Measurements from ENCODE around the gene ESR2.

The ESR2 gene

DNA sequence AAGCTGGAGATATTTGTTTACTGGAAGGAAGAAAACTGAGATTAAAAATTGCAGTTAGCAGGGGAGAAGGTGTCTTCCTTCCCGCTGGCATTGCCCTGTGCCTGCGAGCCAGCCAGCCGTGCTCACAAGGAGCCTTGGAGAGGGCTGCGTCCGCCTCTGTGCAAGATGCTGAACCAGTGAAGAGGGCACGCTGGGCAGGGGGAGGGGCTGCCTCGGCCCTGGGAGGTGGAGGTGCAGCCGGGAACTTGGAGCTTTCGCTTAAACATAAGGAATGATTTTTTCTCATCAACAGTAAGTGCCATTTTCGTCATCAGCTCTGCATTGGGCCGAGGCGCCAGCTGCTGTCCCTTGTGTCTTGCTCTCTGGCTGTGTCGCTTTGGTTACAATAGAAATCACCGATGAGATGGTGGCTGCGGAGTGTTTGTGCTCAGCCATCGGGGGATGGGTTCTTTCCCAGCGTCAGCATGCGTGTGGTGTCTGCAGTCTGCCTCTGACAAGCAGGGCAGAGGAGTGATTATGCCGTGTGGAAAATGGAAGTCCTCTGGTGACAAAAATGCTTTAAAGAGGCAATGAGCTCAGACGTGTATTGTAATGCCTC, 97.3 kb downstream of the ESR2 start:
- no peaks in the 10 kb centered on the region for H3K27me3 ChIP-seq (replicated peaks; ENCODE audit: control insufficient read depth, insufficient read depth, low read length)
- peak overlapping the region; percentile 44 for H3K4me3 ChIP-seq (replicated peaks; ENCODE audit: low read depth, low read length)
- TF ChIP-seq, protein P1, sequence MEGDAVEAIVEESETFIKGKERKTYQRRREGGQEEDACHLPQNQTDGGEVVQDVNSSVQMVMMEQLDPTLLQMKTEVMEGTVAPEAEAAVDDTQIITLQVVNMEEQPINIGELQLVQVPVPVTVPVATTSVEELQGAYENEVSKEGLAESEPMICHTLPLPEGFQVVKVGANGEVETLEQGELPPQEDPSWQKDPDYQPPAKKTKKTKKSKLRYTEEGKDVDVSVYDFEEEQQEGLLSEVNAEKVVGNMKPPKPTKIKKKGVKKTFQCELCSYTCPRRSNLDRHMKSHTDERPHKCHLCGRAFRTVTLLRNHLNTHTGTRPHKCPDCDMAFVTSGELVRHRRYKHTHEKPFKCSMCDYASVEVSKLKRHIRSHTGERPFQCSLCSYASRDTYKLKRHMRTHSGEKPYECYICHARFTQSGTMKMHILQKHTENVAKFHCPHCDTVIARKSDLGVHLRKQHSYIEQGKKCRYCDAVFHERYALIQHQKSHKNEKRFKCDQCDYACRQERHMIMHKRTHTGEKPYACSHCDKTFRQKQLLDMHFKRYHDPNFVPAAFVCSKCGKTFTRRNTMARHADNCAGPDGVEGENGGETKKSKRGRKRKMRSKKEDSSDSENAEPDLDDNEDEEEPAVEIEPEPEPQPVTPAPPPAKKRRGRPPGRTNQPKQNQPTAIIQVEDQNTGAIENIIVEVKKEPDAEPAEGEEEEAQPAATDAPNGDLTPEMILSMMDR (IDR thresholded peaks at IDR 0.05; ENCODE audit: insufficient read depth, low read length, poor library complexity, severe bottlenecking): no peak
- H3K36me3 ChIP-seq (ENCODE audit: control insufficient read depth, insufficient read depth, low read length): peaks cover 2% of the 10 kb centered on the region
- DNase-seq (ENCODE audit: extremely low read depth, insufficient read length): peak; percentile 39

DNA sequence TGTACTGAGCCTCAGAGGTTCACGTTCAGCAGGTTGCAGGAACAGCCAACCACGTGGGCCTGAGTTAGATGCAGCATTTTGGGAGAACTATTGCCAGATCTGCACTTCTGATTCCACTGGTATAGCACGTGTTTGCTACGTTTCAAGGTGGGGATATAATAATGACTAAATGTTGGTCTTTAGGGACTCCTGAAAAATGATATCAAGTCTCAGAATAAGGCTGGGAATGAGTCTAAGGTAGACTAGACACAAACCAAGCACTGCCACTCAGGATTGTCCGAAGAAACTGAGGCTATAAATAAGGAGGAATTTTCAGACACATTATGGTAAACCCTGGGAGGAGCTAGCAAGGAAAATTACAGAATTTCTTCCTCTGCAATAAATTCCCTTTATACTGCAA, 98.1 kb downstream of the ESR2 start:
- H3K27me3 ChIP-seq (replicated peaks; ENCODE audit: control insufficient read depth, insufficient read depth, low read length): no peaks in the 10 kb centered on the region
- no peak for DNase-seq (ENCODE audit: extremely low read depth, insufficient read length)
- TF ChIP-seq, protein P1 (IDR thresholded peaks at IDR 0.05; ENCODE audit: insufficient read depth, low read length, poor library complexity, severe bottlenecking): no peak
- H3K4me3 ChIP-seq (replicated peaks; ENCODE audit: low read depth, low read length): no peak overlapping the region
- H3K36me3 ChIP-seq (ENCODE audit: control insufficient read depth, insufficient read depth, low read length): peaks cover 2% of the 10 kb centered on the region

DNA sequence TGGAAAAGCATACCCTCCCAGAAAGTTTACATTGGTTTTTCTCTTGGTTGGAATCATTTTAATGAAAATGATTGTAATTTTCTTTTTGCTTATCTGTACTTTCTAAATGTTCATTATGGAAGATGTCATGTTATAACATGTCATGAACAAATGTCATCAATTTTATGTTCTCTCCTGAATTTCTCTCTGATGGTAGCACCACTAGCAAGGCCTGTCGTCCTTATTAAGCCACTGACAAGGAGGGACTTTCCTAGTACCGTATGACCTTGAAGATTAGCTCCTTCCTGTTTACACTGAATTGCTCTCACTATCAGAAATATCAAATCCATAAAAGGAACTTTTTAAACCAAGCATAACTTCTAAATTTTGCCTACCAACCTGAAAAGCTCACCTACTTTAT, 99.0 kb downstream of the ESR2 start:
- no peak for DNase-seq (ENCODE audit: extremely low read depth, insufficient read length)
- TF ChIP-seq, protein P1 (IDR thresholded peaks at IDR 0.05; ENCODE audit: insufficient read depth, low read length, poor library complexity, severe bottlenecking): no peak
- no peak overlapping the region for H3K4me3 ChIP-seq (replicated peaks; ENCODE audit: low read depth, low read length)
- peaks cover 4% of the 10 kb centered on the region for H3K36me3 ChIP-seq (ENCODE audit: control insufficient read depth, insufficient read depth, low read length)
- H3K27me3 ChIP-seq (replicated peaks; ENCODE audit: control insufficient read depth, insufficient read depth, low read length): no peaks in the 10 kb centered on the region

DNA sequence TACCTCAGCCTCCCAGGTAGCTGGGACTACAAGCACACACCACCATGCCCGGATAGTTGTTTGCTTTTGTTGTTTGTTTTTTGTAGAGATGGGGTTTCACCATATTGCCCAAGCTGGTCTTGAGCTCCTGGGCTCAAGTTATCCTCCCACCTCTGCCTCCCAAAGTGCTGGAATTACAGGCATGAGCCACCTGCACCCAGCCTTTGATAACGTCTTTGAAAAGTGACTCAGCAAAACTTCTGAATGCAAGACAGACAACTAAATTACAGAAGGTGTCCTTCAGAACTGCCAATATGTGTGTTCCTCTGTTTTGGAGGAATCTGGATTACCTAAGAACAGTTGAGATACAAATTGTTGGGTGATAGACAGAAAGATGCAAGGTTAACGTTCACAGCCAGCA, 99.8 kb downstream of the ESR2 start:
- no peak for DNase-seq (ENCODE audit: extremely low read depth, insufficient read length)
- TF ChIP-seq, protein P1 (IDR thresholded peaks at IDR 0.05; ENCODE audit: insufficient read depth, low read length, poor library complexity, severe bottlenecking): no peak
- Histone ChIP-seq H3K4me3 (replicated peaks; ENCODE audit: low read depth, low read length) (no peak overlapping the region), H3K36me3 (ENCODE audit: control insufficient read depth, insufficient read depth, low read length) (peaks cover 4% of the 10 kb centered on the region), H3K27me3 (replicated peaks; ENCODE audit: control insufficient read depth, insufficient read depth, low read length) (no peaks in the 10 kb centered on the region)

DNA sequence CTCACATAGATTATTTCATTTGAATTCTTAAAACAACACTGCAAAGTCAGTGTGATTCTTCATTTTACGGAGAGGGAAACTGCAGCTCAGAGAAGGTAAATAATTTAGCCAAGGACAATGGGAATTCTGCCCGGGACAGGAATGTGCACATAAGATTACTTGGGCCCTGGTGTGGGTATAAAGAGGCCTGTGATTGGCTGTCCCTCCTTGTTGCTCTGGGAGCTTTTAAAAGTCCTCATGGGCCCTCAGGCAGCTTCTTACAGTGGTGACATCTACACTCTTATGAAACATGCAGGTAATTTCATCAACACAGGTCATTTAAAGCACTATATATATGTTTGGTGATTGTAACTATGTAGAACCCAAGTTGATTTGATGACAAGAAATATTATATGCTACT, 100.3 kb downstream of the ESR2 start:
- Histone ChIP-seq H3K4me3 (replicated peaks; ENCODE audit: low read depth, low read length) (no peak overlapping the region), H3K36me3 (ENCODE audit: control insufficient read depth, insufficient read depth, low read length) (peaks cover 4% of the 10 kb centered on the region), H3K27me3 (replicated peaks; ENCODE audit: control insufficient read depth, insufficient read depth, low read length) (no peaks in the 10 kb centered on the region)
- TF ChIP-seq, protein P1 (IDR thresholded peaks at IDR 0.05; ENCODE audit: insufficient read depth, low read length, poor library complexity, severe bottlenecking): no peak
- no peak for DNase-seq (ENCODE audit: extremely low read depth, insufficient read length)

DNA sequence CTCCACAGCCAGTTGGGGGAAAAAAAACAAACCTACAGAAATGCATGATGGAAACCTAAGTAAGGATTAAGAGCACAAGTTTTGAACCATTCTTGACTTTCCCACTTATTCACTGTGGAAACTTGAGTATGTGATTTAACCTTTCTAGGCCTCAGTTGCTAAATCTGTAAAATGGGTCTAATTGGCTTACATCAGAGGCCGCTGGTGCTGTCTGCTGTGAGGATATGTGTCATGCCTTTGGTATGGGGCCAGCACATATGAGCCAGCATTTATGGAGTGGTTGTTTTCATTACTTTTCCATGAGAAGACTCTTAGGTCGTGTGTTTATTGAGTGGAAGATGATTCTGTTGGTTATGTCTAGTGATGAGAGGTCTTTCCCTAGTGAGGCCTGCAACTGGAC, 102.4 kb downstream of the ESR2 start:
- no peak for DNase-seq (ENCODE audit: extremely low read depth, insufficient read length)
- Histone ChIP-seq H3K36me3 (ENCODE audit: control insufficient read depth, insufficient read depth, low read length) (peaks cover 4% of the 10 kb centered on the region), H3K4me3 (replicated peaks; ENCODE audit: low read depth, low read length) (no peak overlapping the region), H3K27me3 (replicated peaks; ENCODE audit: control insufficient read depth, insufficient read depth, low read length) (no peaks in the 10 kb centered on the region)
- TF ChIP-seq, protein P1 (IDR thresholded peaks at IDR 0.05; ENCODE audit: insufficient read depth, low read length, poor library complexity, severe bottlenecking): no peak

All from GM06990 (cell line).